ENCODE data around the gene RHEBL1.
"Not testable (repeated sequence)": the region's sequence is repeated elsewhere in the genome, so short reads cannot be mapped to it uniquely, and the experiment has no call there.

The RHEBL1 gene

DNA sequence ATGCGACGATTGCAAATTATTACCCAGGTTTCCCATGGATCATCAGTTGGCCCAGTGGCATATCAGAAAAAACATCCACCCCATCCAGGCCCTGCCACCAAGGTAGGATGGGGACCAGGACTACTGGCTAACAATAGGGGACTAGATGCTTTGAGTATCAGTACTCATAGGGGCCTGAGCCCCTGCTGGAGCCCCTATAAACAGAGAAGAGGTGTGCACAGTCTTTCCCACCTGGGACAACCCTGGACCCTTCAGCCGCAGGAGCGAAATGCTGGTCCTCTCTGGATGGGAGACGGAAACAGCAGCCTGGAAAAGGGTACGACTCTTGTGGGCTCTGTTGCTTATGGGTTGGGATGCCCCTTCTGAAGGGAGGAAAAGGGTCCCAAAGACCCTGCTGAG lies 19.2 kb upstream of the RHEBL1 start:
- DNase-seq = no peak

DNA sequence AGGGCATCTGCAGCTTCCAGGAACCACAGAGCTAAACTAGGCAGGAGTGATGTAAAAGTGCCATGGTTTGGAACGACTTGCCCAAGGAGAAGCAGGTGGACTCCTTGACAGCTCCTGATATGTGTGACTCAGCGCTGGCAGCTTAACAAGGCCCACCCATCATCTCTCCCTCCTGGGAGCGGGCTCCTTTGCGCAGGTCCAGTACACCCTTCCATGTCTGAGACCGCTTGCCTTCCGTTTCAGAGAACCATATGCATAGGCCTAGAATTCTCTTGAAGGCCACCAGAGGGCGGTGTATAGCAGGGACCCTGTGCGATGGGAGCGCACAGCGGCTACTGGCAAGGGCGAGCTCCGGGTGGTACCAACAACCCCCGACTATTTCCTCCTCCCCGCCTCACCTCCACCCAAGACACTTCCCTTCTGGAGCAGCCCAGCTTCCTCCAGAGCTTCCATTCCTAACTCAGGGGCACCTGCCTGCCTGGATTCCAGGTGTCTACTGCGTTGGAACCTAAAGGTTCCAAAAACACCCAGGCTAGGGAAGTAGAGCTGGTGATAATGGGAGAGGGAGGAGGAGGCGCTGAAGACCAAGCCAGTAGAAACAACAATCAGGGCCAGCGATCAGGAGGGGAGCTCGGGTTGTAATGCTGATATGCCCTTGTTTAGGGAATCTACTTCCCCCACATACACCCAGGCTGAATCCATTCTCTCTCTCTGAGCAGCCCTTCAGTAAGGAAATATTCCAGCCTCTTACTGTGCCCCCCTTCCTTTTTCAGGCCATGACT lies 18.6 kb upstream of the RHEBL1 start:
- peak; percentile 56 to 83 for DNase-seq

DNA sequence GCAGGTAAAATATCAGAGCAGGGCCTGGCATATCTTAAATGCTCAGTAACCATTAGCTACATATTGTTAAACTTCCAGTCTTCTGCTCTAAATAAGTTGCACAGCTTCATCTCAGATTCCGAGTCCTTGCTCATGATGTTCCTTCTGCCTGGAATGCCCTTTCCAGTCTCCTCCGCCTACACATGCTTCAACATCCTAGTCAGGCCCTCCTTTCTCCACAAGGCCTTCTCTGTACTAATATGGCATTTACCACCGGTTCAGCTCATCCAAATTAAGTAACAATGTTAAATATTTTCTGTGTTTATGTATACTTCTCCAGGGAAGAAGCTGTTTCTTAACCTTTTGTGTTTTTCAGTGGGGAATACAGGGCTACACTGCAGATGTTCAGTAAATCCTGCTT lies 16.3 kb upstream of the RHEBL1 start:
- DNase-seq = no peak

DNA sequence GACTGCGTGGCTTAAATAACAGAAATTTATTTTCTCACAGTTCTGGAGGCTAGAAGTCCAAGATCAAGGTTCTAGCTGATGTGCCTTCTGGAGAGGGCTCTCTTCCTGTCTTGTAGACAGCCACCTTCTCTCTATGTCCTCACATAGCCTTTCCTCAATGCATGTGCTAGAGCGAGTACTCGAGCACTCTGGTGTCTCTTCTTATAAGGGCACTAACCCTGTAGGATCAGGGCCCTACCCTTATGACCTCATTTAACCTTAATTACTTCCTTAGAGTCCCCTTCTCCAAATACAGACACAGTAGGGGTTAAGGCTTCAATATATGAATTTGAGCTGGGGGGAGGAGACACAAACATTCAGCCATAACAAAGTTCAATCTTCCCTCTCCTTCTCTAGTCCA lies 14.7 kb upstream of the RHEBL1 start:
- no peak for DNase-seq

DNA sequence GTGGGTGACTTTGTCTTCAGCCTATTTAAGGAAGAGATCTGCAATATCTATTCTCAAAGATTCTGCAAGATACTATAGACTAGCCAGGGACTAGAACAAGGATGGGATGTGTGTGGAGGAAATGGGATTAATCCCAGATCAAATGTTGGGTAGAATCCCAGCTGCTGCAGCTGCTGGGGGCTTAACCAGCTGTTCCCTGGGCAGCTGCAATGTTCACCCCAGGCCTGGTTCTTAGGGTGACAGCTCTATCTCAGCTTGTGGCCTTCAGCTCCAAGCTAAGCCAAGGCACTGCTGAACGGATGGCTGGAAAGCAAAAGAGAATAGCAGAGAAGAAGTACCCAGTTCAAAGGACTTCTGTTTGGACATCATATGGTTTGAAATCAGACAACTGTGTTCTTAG lies 10.0 kb upstream of the RHEBL1 start:
- DNase-seq = no peak

DNA sequence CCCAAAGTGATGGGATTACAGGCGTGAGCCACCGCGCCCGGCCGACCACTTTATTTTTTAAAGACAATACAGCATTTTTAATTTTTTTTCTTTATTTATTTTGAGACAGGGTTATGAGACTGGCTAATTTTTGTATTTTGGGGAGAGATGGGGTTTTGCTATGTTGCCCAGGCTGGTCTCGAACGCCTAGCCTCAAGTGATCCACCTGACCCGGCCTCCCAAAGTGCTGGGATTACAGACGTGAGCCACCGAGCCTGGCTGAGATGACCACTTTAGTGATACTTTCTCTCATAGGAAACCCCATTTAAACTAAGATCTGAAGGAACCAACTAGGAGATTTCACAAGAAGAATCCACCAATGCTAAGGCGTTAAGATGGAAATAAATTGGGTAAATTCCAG lies 1.2 kb upstream of the RHEBL1 start:
- DNase-seq = no peak

DNA sequence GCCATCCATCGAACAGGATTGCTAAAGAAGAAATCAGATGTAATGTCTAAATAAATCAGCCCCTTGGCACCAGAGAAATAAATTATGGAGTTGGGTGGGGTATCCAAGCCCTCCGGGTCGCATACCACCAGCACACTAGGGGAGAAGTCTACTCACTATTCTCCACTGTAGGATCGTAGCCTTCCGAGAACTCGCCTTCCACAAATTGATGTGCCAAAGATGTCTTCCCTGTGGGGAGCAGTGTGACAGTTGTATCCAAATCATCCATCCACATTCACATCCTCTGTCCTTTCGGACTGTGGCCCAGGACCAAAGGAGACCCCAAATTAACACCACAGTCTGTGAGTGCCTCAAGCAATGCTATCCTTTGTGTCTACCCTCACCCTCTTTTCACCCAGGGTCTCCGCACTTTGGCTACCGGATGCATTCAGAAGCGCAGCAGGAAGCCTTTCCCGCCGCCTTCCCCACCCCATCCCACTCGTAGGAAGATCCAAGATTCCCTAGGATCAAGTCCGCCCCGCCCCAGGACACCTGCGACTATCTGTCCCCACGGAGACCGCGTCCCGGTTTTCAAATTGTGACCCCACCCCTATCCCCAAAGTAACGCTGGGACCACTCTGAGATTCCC lies 786 bp downstream of the RHEBL1 start:
- DNase-seq = no peak

DNA sequence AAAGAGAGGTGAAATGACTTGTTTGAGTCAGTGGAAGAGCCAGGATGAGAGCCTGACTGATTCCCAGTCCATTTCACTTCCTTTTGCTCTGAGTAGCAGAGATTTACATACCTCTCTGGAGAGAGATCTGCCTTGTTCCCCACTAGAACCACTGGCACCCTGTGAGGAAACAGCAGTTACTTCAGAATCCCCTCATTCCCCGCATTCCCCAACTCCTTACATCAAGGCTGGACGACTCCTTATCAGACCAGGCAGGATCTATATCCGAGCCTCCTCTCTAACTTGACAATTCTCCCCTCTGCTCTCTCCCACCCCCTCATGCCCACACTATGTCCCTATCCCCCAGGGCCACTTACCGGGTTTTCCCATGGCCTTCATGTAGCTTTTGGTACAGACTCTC lies 3.7 kb downstream of the RHEBL1 start:
- no peak for DNase-seq

DNA sequence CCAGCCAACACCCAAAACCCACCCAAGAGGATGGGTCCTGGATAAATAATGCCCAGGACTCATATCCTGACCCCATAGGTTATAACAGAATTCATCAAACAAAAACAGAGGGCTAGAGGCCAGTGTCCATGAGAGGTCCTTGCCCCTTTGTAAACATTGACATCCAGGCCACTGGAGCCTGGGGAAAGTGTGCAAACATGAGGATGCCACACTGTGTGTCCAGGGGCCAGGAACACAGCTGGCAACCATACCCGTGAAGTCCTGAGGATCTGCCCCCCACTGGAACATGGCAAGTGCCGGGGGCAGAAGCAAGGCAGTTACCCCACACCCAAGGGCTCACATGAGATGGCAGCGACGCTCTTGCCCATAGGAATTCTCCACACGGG lies 5.0 kb downstream of the RHEBL1 start:
- DNase-seq = no peak

DNA sequence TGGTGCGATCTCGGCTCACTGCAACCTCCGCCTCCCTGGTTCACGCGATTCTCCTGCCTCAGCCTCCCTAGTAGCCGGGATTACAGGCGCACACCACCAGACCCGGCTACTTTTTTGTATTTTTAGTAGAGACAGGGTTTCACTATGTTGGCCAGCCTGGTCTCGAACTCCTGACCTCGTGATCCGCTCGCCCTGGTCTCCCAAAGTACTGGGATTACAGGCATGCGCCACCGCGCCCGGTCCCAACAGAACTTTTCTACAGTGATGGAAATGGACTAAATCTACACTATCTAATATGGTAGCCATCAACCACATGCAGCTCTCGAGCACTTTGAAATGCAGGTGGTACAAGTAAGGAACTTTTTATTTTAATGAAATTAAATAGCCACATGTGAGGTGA lies 7.9 kb downstream of the RHEBL1 start:
- not testable (repeated sequence) for DNase-seq

DNA sequence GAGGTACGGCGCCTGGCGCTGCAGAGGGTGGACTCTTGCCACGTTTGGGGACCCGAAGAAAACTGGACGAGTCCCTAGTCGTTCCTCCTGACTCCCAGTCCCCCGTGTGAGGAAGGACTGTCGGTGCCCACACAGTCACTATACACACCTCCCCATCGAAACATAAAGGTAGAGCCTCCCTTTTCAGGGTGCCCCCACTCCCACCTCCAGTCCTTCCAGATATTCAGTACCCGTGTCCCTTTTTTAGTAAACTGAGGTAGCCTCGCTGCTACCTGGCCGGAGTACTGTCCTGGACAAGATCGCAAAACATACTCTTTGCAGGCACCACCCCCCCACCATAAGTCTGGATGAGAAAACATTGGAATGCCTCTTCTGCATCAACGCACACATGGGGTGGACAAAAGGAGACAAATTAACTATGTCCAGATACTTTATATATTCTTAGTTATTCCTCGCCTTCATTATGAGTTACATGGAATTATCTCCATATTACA lies 8.6 kb downstream of the RHEBL1 start:
- DNase-seq = no peak

DNA sequence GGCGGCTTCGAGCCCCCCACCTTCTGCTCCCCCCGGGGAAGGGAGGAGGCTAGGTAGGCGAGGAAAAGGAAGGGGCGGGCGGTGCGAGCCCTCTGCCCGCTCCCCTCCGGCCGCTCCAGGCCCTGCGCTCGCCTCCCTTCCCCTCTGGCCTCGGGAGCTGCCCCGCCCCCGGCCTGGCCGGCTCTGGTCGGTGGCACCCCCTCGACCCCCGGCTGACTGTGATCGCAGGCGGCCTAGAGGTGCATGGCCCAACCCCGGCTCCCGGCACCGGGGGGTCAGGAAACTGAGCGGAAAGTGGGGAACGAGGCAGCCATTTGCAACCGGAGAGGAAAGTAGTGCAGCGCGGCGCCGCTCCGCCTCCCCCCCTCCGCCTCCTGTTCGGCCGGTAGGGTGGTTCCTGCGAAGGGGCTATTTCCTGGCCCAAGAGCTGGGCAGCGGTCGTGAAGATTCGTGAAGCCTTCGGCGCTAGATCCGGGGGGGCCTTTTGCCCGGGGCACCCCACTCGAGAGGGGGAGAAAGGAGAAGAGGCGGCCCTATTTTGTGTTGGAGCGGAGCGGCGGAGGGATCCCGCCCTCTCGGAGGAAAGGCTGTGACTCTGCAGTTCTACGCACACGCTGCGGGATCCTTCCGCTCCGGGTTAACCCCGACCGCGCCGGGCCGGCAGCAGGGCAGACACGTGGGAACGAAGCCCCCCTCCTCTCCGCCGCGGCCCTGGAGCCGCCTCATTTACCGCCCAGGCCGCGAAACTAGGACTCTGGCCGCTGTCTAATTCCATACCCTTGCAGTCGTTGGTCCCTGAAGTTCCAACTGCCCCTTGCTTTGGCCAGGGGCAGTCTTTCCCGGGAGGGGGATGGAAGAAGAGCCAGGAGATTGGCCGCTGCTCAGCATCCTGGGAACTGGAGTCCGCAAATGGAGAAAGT lies 9.3 kb downstream of the RHEBL1 start, which contains the start of gene KMT2D:
TSS of gene KMT2D (minus strand) at position 558 of the 920 bp plus-strand sequence. CDS start 5,470 bp downstream, outside the sequence.
- peak in 1 of 2 experiments; percentile 58 for DNase-seq

DNA sequence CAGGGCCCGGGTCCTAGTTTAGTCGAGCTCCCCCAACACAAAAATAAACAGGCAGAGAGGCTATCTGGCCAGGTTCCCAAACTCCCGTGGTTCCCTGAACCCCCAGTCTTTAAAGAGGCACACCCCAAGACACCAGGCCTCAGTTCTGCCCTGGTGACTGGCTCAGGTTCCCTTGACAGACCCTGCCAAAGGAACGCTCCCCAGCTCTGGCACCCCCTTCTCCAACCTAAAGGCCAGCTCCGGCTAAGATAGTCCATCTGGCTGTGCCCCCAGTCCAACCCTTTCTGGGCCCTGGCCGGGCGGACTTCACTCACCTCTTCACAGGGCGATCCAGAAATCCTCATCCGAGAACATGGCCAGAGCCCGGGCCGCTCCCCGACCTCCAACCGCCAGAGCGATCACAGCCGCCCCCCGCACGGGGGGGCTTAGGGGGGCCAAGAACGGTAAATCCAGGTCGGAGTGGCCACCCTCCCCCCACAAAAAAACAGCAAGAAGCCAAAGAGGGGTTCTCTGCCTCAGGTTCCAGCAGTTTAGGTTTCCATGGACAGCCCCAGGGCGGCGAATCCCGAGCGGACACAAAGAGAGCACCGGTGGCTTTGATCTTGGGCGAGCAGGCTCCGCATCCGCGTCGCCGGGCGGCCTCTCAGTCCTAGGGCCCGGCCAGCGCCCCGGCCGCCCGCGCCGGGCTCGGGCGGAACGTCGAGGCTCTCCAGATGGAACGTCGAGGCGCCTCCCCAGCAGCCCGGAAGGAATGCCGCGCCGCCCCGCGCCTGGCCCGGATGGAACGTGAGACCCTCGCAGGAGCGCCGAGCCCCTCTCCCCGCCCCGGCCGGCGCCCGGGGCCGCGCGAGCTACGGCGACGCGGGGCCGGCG lies 10.2 kb downstream of the RHEBL1 start:
- DNase-seq = no peak

DNA sequence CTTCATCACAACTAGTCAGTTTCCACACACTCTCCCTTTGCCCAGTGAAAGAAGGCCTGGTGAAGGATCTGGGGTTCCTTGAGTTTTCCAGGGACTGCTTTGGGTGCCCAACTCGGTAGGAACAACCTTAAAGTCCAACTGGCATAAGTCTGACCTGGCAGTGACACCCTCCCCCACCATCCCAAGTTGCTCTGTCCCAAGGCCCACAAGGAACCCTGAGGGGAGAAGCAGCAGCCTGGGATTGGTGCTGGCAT lies 10.8 kb downstream of the RHEBL1 start:
- no peak for DNase-seq

DNA sequence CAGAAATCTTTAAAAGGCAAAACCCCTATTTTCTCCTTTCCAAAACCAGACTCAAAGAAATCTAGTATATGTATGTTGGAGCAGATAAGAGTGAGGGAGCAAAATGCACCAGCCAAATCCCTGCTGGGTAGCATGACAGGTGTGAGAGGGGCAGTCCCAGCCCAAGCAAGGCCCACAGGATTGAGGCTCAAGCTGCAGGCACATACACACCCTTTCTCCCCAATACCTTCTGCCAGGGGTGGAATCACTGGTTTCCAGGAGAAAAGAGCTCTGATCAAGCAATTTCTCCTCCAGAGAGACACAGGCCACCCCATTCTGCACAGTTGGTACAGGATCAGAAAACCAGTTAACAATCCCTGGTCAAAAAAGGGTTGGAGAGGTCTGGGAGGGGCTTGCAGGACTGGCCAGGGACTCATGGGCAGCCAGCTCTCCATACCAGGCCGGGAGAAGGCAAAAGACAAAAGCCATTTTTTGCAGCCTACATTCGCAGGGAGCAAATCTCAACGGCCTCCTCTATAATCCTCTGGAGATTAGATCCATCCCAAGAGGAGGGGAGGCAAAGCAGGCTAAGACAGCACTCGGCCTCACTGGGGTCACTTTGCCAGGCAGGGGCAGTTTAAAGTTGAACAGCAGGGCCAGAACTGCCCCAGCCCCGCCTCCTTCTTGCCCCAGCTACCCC lies 11.3 kb downstream of the RHEBL1 start:
- no peak for DNase-seq

DNA sequence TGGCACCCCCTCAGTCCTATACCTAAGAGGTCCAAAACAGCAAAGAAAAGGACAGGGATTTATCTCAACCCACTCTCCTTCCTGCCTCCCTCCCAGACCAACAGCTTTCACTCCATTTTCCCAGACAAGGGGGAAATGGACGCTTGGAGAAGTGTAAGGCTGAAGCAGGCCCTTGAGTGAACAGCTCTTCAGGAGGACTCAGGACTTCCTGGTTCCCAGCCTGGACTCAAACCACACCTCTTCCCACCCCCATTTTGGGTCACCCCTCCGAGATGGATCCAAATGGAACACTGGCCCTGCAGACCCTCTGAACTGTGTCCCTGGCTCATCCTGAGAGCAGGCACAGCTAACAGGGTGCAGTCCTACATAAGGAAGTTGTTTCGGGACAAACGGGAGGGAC lies 11.9 kb downstream of the RHEBL1 start:
- no peak for DNase-seq

DNA sequence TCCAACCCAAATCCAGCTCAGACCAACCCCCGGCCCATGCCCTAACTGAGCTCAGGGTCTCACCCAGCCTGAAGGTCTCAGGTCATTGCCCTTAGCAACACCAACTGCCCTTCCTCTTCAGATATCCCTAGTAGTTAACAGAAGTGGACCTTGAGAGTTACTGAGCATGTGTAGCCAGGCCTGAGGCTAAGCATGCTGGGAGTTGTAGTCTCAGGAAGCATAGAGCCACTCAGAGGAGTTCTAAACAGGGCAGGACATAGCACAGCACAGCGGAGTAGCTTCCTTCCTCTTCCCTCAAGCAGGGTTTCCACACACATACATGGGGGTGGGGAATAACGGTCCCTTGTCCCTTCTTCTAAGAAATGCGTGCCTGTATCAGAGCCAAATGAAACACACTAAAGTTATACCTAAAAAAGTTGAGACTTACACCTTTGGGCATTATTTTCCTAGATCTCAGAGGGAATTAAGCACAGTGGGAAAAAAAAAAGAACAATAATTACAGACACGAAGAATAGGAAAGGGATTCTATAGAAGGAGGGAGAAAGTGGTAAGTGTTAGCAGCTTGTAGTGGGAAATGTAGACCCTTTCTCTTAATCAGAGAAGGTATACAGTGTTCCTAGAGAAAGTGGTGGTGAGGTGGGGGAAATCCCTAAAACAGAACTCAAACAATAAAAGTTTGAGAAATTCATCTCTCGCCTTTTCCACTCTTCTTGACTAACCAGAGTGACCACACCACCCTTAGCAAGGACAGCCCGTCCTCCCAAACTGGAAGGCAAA lies 13.6 kb downstream of the RHEBL1 start:
- DNase-seq = no peak

DNA sequence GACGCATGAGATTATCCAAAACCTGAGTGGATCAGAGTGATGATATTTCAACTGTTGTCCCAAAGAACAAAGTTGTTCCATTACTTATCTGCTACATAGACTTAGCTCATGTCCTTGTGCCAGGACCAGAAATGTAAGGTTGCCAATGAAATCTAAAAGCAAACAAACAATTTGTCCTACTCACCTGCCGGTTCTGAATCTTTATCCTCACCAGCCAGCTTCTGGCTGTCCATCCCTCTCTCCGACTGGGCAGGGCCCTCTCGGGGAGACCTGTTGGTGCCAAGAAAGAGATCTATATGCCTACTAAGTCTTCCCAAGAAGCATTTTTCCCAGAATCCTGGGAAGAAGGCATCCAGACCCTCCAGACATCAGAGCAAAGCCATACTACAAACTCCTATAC lies 14.7 kb downstream of the RHEBL1 start:
- no peak for DNase-seq

DNA sequence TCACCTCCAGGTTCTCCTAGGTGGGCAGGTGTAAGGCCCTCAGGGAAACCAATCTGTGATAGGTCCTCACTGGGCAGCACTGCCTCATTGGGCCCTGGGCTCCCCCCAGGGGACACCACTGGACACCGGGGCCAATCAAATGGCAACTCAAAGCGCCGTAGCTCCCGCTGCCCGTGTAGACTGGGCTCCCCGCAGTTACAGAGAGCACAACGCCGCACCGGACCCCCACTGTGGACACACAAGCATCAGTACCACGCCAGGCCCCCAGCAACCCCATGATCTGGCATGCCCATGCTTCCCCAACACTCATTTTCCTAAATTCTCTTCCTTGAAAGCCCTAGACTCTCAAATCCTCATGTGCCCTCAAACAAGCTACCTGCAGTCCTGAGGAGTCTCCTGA lies 15.3 kb downstream of the RHEBL1 start:
- no peak for DNase-seq

DNA sequence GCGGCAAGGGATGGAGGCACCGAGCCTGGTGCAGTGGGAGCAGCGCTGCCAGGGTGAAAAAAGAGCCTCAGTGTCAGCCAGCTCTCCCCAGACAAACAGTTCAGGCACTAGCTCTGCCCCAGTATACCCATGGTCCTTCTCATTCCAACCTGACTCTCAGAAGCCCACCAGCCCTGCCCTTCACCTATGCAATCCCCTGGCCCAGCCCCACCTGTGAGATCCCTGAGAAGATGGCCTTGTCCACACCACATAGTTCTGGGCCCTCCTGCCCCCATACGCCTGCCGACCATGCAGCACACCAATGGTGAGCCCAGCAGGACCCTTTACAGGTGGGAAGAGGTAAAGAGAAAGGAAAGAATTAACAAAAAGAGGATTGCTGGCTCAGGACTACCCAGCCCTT lies 15.7 kb downstream of the RHEBL1 start:
- no peak for DNase-seq
